Activated B cell treated with CpG ODN at 0.5 μM for 24 hours (primary cell): ENCODE measurements around the gene SURF1. TPM values are rescaled to one million over a fixed set of nuclear protein-coding genes. Genes with fewer than 3 reads are reported as not detected.

Source experiments
- ATAC-seq: fragments of 200-7000 bp; cut with Tn5 transposase; one replicate; pipeline ENCODE4 v1.10.0; 2021; ENCODE audit warnings: low read depth, mild to moderate bottlenecking, moderate library complexity
- CTCF ChIA-PET: fragments of 350-600 bp; sonication (Branson Sonifier 250); formaldehyde crosslinking; loops from one replicate; lab custom pipeline; 2021; ENCODE audit warnings: antibody characterized with exemption; lab: Charles Lee
- POLR2A ChIA-PET: fragments of 350-600 bp; sonication (Branson Sonifier 250); formaldehyde crosslinking; loops from one replicate; lab custom pipeline; 2021; ENCODE audit warnings: antibody characterized with exemption; lab: Charles Lee
- DNase-seq: peaks from one replicate; pipeline ENCODE4 v3.0.0; 2022
- H3K27ac Mint-ChIP-seq: one replicate; pipeline ENCODE4 v1.8.0; 2020; ENCODE audit warnings: mixed read lengths
- H3K27me3 Mint-ChIP-seq: one replicate; pipeline ENCODE4 v1.8.0; 2021; ENCODE audit warnings: mixed read lengths
- H3K36me3 Mint-ChIP-seq: one replicate; pipeline ENCODE4 v1.8.0; 2021; ENCODE audit warnings: low read depth, mixed read lengths
- H3K4me1 Mint-ChIP-seq: one replicate; pipeline ENCODE4 v1.8.0; 2021; ENCODE audit warnings: mixed read lengths
- H3K4me3 Mint-ChIP-seq: one replicate; pipeline ENCODE4 v1.8.0; 2020; ENCODE audit warnings: mild to moderate bottlenecking, mixed read lengths
- H3K9me3 Mint-ChIP-seq: one replicate; pipeline ENCODE4 v1.8.0; 2020; ENCODE audit warnings: mixed read lengths
- intact Hi-C: fragments of 100-400 bp; cut with micrococcal nuclease; formaldehyde crosslinking; loops from one replicate; pipeline ENCODE4 v1.15.1; 2024
- total RNA-seq: library from RNA; stranded (reverse); gene quantifications from 2 replicates; pipeline ENCODE4 v1.2.3, GENCODE V29; 2022
- TF ChIP-seq, protein P1 (sequence below): fragments of 200-600 bp; IDR thresholded peaks from one replicate; pipeline ENCODE4 v1.8.0; 2022; ENCODE audit warnings: antibody characterized with exemption, mild to moderate bottlenecking

Gene SURF1
- total RNA-seq, 1 donor from 2014 or later, result 33.6 TPM

DNA sequence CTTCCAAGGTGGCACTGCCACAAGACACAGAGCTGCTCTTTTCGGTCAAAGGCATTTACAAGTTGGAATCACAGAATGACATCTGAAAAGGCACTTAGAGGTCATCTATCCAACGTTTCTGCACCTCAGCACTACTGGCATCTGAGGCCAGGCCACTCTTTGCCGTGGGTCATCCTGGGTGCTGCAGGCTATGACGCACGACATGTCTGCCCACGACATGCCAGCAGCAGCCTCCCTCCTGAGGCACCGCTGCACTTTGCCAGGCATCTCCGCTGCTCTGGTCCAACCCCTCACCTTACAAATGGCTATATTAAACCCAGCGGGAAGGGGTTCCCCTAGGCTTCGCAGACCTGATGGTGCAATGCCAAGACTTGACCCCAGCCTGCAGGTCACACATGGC is 11.5 kb upstream of the SURF1 start:
- Mint-ChIP-seq H3K9me3 (no peaks in the 10 kb centered on the region), H3K4me1 (peaks cover 46% of the 10 kb centered on the region), H3K27me3 (no peaks in the 10 kb centered on the region), H3K27ac (no peak overlapping the region), H3K4me3 (no peak overlapping the region), H3K36me3 (peaks cover 75% of the 10 kb centered on the region)
- no peak for DNase-seq
- ChIA-PET CTCF (no interaction called here), POLR2A (no interaction called here)
- TF ChIP-seq, protein P1, sequence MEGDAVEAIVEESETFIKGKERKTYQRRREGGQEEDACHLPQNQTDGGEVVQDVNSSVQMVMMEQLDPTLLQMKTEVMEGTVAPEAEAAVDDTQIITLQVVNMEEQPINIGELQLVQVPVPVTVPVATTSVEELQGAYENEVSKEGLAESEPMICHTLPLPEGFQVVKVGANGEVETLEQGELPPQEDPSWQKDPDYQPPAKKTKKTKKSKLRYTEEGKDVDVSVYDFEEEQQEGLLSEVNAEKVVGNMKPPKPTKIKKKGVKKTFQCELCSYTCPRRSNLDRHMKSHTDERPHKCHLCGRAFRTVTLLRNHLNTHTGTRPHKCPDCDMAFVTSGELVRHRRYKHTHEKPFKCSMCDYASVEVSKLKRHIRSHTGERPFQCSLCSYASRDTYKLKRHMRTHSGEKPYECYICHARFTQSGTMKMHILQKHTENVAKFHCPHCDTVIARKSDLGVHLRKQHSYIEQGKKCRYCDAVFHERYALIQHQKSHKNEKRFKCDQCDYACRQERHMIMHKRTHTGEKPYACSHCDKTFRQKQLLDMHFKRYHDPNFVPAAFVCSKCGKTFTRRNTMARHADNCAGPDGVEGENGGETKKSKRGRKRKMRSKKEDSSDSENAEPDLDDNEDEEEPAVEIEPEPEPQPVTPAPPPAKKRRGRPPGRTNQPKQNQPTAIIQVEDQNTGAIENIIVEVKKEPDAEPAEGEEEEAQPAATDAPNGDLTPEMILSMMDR, result no peak
- intact Hi-C loops, result no loop called here
- ATAC-seq, result no peak

DNA sequence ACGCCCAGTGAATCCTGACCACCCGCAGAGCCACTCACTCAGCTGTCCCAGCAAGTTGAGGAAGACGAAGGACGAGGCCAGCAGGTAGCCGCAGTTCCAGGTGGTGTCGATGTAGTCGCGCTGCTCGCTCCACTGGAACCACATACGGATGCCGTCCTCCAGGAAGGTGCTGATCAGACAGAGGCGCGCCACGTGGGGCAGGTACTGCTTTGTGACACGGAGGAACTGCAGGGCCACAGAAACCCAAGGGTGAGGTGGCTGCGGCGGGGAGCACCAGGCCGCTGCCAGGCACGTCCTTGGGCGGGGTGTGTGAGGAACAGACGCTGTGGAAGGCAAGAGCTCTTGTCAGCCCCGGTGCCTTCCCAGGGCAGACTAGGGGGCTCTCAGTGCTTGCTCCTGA is 10.9 kb upstream of the SURF1 start:
- H3K27ac Mint-ChIP-seq, result no peak overlapping the region
- ChIA-PET POLR2A (interaction anchor here (1.2 kb wide), 1 partner anchor 19 kb away, joined by 6 read pairs; the partner anchor contains the start of genes MED22 and RPL7A), CTCF (no interaction called here)
- H3K4me1 Mint-ChIP-seq, result peaks cover 40% of the 10 kb centered on the region
- H3K4me3 Mint-ChIP-seq, result no peak overlapping the region
- ATAC-seq (no peak), DNase-seq (no peak)
- H3K9me3 Mint-ChIP-seq, result no peaks in the 10 kb centered on the region
- TF ChIP-seq, protein P1, result no peak
- intact Hi-C loops, result no loop called here
- H3K27me3 Mint-ChIP-seq, result no peaks in the 10 kb centered on the region
- H3K36me3 Mint-ChIP-seq, result peaks cover 75% of the 10 kb centered on the region

DNA sequence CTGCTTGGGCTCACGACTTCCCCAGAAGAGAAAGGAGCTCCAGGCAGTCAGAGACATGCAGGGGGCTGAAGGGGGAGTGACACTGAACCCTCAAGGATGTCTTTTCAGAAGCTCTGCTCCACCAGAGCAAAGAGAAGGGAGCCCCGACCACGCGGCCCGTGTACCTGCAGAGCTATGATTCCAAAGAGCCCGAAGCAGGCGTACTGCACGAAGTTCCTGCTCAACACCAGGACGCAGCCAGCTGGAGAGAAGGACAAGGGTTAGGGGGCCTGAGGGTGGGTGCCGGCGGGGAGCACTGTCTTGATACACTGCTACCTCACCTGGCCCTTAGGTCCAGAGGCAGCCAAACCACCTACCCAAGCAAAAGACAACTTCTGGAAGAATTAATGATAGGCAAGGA is 10.1 kb upstream of the SURF1 start:
- H3K4me1 Mint-ChIP-seq, result peaks cover 33% of the 10 kb centered on the region

DNA sequence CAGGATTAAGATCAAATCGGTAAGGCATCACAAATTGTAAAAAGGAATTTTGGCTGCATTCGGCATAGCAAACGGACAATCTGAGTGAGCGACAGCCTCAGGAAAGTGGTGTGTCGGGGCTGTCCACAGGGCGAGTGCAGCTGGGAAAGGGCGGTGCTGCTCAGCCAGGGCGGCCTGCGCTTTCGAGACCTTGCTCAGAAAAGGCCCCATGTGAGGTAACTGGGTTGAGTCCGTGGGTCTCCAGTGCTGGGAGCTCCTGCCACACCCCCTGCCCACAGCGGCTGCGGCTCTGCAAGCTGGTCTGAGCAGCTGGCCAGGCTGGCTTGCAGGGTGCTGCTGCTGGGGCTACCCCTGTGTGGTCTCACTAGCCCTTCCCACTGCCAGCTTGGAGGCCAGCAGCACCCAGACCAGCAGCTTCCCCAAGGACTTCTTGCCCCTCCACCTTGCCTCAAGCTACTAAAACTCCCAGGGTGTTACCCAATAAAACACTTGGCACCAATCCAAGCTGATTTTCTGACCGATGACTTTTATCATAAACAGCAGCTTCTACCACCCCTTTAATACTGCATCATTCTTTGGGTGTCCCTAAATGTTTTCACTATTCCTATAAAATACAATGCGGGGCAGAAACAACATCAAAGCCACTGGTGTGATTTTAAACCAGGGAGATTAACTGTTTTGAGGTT is 6.2 kb upstream of the SURF1 start:
- peaks cover 14% of the 10 kb centered on the region for H3K4me1 Mint-ChIP-seq
- no peaks in the 10 kb centered on the region for H3K9me3 Mint-ChIP-seq
- ATAC-seq (no peak), DNase-seq (no peak)
- POLR2A ChIA-PET, result no interaction called here
- H3K27me3 Mint-ChIP-seq, result no peaks in the 10 kb centered on the region
- H3K4me3 Mint-ChIP-seq, result no peak overlapping the region
- TF ChIP-seq, protein P1, result no peak
- CTCF ChIA-PET, result no interaction called here
- intact Hi-C loops, result no loop called here
- no peak overlapping the region for H3K27ac Mint-ChIP-seq
- peaks cover 78% of the 10 kb centered on the region for H3K36me3 Mint-ChIP-seq

More for the DNA sequence above, 10.1 kb upstream of the SURF1 start:
- Mint-ChIP-seq H3K9me3 (no peaks in the 10 kb centered on the region), H3K27ac (no peak overlapping the region), H3K36me3 (peaks cover 80% of the 10 kb centered on the region), H3K4me3 (no peak overlapping the region), H3K27me3 (no peaks in the 10 kb centered on the region)
- DNase-seq (no peak), ATAC-seq (no peak)
- CTCF ChIA-PET, result interaction anchor here (1.2 kb wide), 1 partner anchor 13 kb away, joined by 3 read pairs; no protein-coding TSS in a partner anchor
- TF ChIP-seq, protein P1, result no peak
- intact Hi-C loops, result no loop called here
- POLR2A ChIA-PET, result interaction anchor here (1.0 to 1.2 kb wide), 2 partner anchors 8 to 18 kb away, joined by 6 read pairs; partner anchors contain the start of genes MED22 and RPL7A

DNA sequence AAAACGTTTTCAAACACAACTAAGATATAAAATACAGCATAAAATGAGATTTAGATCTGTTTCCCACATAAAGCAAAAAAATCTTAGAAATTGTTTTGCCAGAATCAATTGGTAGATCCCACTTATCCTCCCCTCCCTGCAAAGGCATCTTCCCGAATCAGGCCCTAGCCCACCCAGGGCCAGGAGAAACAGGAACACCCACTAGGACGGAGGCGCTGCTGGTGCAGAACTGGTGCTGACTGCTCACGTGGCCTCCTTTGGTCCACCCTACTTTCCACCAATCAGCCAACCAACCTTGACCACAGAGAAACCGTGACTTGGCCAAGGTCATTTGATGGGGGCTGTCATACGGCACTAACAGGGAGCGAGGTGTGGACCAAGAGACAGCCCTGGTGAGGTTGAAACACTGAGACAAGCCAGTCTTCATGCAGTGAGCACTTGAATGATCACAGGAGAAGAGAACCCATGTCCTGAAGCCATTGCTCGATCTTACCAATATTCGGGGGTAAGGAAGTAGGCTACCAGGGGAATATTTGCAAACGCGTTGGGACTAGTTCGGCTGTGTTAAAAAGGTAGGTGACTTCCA is 5.3 kb upstream of the SURF1 start:
- Mint-ChIP-seq H3K4me3 (no peak overlapping the region), H3K27ac (no peak overlapping the region), H3K4me1 (peaks cover 22% of the 10 kb centered on the region), H3K36me3 (peaks cover 73% of the 10 kb centered on the region), H3K27me3 (no peaks in the 10 kb centered on the region), H3K9me3 (no peaks in the 10 kb centered on the region)
- intact Hi-C loops, result no loop called here
- TF ChIP-seq, protein P1, result no peak
- DNase-seq, result no peak
- ChIA-PET POLR2A (no interaction called here), CTCF (no interaction called here)
- no peak for ATAC-seq
